ENCODE data around the gene ANO2.
"Not testable (repeated sequence)": the region's sequence is repeated elsewhere in the genome, so short reads cannot be mapped to it uniquely, and the experiment has no call there.

The ANO2 gene

DNA sequence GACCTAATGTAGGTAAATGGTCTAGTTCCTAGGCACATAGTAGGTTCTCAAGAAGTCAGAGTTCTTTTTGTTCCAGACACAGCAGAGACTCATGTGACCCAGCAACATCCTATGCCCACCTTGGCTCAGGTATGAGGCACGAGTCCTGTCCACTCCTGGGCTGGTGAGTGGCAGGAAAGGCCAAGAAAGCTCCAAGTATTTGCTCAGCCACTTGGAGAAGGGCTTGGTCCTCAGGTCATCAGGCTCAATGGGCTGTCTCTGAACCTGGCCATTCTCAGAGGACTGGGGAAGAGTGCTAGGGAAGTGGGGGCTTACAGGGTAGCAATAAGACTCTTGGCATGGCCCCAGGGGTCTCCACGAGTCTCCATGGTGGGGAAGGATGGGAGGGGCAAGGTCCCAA is 260.1 kb downstream of the ANO2 start:
- no peak for DNase-seq (ENCODE audit: low read depth, low spot score)

DNA sequence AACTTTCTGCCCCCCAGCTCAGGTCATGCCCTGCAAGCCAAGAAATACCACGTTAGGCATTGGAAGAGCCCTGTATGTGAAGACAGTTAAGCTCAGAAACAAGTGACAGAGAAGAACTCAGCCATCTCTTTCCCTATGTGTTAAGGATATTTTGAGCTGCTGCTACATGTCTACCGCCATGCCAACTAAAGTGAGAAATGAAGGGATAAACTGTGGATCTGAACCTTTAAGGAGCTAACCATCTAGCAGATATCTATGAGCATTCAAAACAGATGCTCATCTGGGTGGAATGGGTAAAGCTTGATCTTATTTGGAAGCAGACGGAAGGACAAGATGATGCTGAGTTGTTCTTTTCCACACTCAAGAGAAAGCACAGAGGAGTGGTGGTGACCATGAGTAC is 262.5 kb downstream of the ANO2 start:
- DNase-seq (ENCODE audit: low read depth, low spot score) = no peak

DNA sequence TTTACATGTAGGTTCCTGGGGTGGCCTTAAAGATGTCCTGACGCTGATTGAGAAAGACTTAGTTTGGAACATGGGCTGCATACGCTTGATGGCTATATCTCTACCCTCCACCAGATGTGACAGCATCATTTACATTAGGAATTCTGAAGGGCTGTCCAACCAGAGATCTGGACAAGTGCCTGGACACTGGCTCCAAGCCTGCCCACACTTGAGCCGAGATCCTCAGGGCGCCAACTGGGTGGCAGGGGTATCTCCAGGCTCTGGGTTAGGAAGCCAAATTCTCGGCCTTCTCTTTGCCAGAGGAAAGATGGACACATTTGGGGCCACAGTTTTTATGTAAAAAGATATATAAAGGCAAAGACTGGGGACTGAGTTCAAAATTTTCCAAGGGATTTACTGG is 266.9 kb downstream of the ANO2 start:
- no peak for DNase-seq (ENCODE audit: low read depth, low spot score)

DNA sequence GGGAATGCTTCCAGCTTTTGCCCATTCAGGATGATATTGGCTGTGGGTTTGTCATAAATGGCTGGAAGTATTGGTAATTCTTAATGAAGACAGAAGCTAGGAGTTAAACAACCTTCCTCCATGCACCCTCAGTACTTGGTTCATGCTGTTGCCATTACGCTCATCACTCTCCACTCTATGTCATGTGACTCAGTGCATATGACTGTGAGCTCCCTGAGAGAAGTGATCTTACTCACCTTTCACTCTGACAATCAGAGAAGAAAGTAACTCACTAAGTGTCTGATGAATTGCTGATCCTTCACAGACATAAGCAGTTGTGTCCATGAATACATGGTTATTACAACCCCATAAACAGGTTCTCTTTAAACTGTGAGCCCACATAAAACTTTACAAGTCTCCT is 275.4 kb downstream of the ANO2 start:
- DNase-seq (ENCODE audit: low read depth, low spot score) = not testable (repeated sequence)

DNA sequence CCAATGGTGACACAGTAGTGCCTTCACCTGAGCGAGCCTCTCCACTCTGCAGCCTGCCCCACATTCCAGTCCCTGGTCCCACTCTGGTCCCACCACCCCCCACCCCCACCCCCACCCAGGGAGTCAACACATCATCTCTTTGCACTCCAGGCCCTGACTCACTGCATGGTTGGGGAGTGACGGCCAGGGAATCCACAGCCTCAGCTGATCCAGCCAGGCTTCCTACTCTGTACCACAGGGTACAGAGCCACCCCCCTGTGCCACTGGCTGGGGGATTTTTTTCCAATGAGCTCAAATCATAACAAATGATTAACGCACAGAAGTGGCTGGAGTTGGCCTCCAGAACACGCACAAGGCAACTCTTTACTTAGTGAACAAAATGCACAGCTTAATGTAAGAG is 279.4 kb downstream of the ANO2 start:
- DNase-seq (ENCODE audit: low read depth, low spot score) = no peak

DNA sequence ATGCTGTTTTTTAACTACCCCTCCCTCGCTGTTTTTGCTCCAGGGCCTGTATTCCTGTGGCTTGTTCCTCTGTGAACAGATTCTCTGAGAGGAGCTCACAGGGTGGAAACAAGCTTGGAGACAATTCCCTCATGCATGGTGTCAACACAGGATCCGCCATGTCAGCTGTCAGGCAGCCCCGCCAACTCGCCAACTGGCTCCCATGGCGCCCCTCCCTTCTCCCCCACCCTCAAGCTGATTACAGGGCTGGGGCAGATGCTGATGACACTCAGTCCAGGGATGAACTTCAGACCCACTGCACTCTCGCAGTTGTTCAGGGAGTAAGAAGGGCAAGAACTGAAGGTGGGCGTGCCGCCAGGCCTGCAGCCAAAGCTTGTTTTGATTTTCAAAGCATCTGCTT is 283.2 kb downstream of the ANO2 start:
- DNase-seq (ENCODE audit: low read depth, low spot score) = no peak

DNA sequence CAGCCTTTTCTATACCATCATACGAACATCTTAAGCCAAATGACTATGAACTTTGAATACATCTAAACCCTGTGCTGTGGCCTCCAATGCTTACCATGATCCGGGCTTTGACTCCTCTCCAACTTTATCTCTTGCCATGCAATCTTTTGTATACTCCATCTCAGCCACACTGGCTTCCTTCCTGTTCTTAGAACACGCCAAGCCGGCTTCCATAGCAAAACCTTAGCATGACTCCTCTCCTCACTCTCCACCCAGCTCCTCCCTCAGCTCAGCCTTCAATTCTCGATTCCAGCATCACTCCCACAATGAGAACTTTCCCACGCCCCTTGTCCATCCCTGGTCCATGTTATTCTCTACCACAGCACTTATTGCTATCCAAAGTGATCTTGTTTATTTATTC is 284.8 kb downstream of the ANO2 start:
- DNase-seq (ENCODE audit: low read depth, low spot score) = no peak

DNA sequence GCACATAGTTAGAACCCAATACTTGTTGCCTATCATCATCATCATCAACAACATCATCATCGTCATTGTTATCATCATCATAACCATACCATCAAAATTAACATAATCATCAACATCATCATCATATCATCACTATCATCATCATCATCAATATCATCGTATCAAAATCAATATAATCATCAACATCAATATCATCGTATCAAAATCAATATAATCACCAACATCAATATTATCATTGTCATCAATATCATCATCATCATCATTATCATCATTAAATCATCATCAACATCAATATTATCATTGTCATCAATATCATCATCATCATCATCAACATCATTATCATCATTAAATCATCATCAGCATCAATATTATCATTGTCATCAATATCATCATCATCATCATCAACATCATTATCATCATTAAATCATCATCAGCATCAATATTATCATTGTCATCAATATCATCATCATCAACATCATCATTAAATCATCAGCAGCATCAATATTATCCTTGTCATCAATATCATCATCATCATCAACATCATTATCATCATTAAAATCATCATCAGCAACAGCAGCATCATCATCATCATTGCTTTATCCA is 286.6 kb downstream of the ANO2 start:
- DNase-seq (ENCODE audit: low read depth, low spot score) = not testable (repeated sequence)

DNA sequence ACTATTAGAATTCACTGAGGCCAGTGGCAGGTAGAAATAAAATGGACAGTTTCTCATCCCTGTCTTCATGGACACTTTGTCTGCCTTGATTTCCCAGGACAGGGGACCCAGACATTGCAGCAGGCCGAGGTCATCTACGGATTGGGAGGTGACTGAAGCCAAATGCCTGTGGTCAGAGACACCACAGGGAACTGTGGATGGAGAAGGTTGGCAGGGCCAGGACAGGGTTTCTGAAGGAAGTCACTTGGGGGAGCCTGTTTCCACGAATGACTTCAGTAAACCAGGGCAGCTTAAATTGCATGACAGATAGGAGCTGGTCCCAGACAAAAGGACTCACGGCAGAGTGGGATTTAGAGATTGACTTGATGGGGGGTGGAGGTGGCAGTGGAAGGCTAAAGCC is 288.2 kb downstream of the ANO2 start:
- no peak for DNase-seq (ENCODE audit: low read depth, low spot score)

DNA sequence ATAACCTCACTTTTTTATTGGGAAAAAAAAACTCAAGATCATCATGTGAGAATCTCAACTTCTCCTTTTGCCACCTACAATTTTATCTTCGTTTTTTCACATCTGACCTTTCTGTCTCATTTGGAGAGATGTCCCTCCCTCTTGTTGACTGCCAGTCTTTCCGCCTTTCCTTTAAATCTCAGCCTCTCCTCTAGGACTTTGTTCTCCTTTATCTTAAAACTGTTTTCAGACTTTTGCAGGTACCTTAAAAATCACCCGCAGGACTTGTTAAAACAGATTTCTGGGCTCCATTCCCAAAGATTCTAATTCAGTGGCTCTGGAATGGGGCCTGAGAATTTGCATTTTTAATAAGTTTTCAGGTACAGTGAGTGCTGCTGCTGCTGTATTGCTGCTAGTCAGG is 289.9 kb downstream of the ANO2 start:
- no peak for DNase-seq (ENCODE audit: low read depth, low spot score)

DNA sequence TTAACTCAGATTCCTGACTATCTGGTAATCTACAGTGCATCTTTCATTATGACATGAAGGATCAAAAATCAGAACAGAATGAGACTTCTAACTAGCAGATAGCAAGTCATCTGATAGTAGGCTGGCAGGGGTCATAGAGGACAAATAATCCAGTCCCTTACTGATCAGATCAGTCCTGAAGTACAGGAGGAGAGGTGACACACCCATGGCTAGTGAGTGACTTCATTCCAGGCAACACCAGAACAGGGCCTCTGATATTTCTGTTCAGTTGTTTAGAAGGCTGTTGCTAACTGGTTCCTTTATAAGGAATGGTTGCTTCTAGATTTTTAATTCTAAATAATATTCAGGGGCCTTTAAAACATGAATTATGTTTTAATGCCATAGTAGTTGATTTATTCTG is 291.0 kb downstream of the ANO2 start:
- DNase-seq (ENCODE audit: low read depth, low spot score) = no peak

DNA sequence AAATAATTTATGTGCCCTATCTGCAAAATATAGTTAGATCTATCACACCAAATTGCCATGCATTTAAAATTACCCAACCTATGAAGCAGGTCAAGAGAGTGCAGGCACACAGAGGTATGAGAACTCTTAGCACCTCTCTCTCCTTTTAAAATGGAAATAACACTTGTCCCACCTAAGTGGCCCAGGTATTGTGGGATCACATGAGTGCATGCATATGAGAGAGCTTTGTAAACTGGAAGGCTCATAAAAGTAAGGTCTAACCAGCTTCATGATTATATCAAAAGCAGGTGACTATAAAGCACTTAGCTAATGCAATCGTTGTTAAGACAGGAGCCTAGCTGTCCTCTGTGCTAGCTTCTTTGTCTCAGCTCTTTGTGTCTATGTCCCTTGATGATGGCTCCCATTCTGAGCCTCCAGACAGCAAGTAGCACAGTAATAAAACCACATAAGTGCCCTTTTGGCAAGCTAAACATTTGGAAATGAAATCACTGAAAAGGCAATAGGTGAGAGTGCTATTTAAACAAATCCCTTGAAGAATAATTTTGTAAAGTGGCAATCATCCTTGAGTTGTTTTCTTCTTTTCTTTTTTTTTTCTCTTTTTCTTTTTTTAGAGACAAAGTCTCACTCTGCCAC is 294.1 kb downstream of the ANO2 start:
- no peak for DNase-seq (ENCODE audit: low read depth, low spot score)

DNA sequence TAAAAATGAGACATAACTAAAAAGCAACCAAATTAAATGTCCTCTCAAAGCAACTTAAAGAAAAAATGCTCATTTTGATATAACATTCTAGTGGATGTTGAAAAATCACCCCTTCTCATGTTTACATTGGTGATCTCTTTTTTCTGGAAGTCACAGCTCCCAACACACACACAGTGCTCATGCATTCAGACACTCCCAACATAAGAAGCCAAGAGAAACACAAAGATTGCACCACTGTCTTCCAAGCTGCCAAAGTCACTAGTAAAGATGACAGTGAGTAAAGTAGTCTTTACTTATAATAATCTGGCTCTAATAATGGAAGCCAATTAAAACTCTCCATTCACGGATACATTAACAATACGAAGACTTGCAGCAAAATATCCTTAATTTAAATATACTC is 294.8 kb downstream of the ANO2 start:
- DNase-seq (ENCODE audit: low read depth, low spot score) = no peak

DNA sequence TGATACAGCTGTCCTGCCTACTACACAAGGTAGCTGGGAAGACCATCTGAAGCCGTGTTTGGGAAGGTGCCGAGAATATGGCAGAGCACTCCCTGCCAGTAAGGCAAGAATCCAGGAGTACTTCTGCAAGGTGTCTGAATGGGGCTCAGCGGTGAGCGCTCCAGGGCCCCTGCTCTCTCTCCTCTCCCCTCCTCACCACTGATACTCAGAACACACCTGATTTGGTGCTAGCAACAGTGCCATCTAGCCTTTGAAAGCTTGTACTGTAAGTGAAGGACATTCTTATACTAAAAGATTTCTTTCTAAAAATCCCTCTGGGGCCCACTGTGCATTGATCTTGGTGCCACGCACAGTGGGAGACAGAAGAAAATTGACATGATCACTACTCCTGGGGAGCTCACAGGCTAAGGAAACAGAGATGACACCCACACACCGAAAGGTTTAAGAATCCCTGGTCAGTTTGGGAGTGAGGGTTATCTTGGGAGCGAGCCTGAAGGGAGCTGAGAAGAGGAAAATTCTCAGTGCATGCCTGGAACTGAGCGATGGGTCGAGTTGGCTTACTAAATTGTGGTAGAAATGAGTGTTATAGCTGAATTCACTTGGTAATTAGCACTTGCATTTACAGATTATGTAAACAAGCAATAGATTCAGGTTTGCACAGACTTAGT is 296.2 kb downstream of the ANO2 start:
- peak; percentile 63 for DNase-seq (ENCODE audit: low read depth, low spot score)

DNA sequence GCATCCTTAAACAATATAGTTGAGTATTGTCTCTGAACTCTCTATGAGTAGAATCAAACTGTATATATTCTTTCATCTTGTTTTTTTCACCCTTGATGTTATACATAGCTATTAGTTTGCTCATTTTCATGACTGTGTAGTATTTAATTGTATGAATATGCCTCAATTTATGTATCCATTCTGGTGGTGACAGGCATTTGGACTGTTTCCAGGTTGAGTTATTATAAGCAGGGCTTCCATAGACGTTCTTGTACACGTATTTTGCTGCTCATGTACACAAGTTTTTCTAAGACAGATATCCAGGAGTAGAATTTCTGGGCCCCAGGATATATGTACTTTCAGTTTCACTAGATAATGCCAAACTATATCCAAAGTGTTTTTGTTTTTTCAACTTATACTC is 301.8 kb downstream of the ANO2 start:
- DNase-seq (ENCODE audit: low read depth, low spot score) = no peak

DNA sequence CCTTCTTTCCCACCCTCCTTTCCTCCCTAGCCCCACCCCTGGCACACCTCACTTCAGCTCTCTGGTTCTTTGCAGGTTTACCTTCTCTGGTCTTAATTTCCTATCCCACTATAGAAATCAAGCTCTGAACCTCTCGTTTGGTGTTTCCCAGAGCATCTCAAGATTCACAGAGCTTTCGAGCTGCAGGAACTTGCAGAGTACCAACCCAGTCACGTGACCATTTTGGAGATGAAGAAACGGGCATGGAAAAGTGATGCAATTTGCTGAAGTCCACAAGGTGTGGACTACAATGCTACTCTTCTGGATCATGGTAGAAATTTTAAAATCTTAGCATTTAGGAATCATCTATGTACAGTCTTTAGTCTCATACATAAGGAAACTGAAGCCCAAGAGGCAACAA is 307.4 kb downstream of the ANO2 start:
- no peak for DNase-seq (ENCODE audit: low read depth, low spot score)

DNA sequence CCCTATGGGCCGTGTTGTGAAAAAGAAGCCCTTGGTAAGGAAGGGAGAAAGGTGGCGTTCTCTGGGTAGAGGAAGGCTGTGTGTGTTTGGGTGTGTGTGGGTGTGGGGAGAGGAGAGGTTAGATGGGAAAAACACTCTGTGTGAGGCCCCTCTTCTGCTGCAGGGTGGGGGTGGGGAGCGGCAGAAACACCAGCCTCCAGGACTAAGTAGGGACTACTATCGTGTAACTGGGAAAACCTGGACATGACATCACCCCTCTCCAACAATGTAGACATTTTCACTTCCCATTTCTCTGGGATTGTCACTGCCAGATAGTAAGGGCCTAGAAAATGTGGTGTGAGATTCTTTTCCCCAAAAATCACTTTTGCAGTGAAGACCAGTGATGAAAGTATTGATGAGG is 308.2 kb downstream of the ANO2 start:
- no peak for DNase-seq (ENCODE audit: low read depth, low spot score)

DNA sequence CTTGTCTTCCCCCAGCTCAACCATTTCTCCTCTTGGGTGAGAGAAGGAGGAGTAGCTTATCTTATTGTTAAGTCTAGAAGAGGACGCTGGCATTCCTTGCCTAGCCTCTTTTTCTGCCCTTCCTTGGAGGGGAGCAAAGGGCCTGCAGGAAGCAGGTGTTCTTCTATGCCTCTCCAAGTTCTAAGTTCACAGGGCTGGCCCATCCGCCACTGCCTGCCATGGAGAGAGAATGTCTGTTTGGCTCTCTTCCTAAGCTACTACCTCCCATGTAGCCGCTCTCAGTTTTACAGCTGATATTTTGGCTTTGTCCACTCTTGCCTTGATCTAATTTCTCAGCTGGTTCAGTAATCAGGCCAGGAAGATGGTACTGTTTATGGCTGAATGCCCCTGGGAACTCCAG is 312.0 kb downstream of the ANO2 start:
- DNase-seq (ENCODE audit: low read depth, low spot score) = no peak

DNA sequence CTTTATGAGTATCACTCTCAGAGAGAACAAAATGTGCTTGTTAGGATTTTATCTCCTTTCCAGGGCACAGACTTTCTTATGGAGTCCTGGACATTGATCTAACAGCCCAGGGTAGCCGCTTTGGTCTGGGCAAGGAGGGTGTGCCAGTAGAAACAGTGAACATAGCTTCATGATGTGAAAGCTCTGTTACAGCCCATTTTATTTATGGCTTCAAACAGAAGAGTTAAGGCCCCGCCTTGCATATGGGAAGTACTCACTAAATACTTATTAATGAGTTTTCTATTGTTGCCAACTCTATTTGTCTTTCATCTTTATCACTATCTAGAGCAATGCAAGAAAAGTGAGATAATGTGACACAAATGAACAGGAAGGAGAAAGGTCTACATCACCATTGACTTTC is 312.6 kb downstream of the ANO2 start:
- no peak for DNase-seq (ENCODE audit: low read depth, low spot score)

DNA sequence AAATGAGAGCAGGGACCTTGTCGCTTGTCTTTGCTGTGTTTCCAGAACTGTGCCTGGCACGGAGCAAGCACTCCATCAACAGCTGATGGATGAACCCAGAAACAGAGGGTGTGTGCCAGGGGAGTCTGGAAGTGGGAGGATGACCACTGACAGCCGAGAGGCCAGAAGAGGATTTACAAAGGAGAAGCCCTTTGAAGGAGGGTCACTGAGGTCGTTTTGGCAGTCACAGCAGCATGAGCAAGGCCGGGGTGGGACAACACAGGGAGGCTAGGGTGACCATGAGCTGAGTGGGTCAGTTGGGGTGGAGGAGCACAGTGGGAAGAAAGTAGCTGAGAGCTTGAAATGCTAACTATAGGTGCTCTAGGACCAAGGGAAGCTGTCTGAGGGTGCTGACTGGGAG is 313.6 kb downstream of the ANO2 start:
- DNase-seq (ENCODE audit: low read depth, low spot score) = no peak

DNA sequence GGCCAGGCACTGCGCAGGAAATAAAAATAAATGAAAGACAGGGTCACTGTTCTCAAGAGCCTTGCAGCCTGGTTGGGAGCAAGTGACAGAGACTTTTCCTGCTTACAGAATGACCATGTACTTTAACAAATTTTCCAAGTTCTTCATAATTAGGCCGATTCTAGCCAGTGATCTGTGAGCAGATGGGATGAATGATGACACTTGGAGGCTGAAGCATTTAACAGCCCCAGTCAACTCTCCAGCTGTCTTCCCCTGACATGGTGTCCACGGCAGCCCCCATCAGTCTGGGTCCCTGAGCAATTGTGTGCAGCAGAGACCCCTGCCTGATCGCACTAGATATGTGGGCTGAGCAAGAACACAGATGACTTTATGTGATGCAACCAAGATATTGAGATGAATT is 314.3 kb downstream of the ANO2 start:
- no peak for DNase-seq (ENCODE audit: low read depth, low spot score)

DNA sequence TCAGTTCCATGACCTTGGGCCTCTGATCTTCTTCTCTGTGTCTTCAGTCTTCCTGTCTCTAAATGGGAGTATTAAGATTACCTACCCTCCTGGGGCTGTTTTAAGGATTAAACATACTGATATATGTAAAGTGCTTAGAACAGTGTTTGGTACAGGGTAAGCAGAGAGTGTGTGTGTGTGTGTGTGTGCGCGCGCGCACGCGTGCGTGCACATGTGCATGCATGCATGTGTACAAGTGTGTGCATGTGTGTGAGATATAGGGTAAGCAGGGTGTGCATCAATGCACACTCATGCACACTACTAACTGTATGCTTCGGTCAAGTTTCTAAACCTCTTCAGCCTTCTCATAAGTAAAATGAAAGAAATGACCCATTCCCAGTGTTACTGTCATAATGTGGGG is 316.6 kb downstream of the ANO2 start:
- DNase-seq (ENCODE audit: low read depth, low spot score) = no peak

DNA sequence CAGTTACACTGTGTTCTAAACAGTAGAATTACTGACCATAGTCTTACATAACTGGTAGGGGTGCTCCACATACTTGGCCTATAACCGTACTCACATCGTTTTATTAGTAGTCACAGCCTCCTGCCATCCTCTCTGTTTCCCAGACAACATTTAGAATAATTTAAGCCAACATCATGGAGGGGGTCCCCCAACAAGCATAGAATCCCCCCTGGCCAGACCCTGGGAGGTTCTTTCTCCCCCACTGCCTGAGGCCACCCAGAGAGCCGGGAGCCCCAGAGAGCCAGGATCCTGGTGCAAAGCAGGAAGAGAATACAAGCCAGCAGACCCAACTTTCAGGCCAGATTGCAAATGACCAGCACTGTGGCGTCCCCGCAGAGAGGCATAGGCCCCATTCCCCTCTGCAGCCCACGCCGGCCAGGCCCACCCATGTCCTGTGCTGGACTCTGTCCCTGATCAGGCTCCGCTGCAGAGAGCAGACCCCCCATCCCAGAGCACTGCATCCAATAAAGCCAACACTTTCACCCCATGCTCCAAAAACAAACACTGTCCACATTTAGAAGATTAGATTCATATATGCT is 317.9 kb downstream of the ANO2 start:
- no peak for DNase-seq (ENCODE audit: low read depth, low spot score)

Measured in iPS DF 19.7 (cell line).